Endothelial cell of umbilical vein (primary cell): ENCODE data around the gene RRAGD. TPM values are rescaled to one million over a fixed set of nuclear protein-coding genes. Genes with fewer than 3 reads are reported as not detected.

ENCODE experiments used
- BruUV-seq: library from RNA; stranded (reverse); fragments of 400-500 nt; replicated peaks from 2 replicates; lab custom pipeline; 2021; lab: Mats Ljungman, UMichigan
- CTCF ChIA-PET: fragments of 300-600, 350-600 bp; sonication (Branson Sonifier 250); formaldehyde crosslinking; loops from one replicate; lab custom pipeline; 2021; ENCODE audit warnings: antibody characterized with exemption, inconsistent platforms; lab: Charles Lee
- POLR2A ChIA-PET: fragments of 300-600, 350-600 bp; sonication (Branson Sonifier 250); formaldehyde crosslinking; loops from one replicate; lab custom pipeline; 2021; ENCODE audit warnings: antibody characterized with exemption, inconsistent platforms; lab: Charles Lee
- DNase-seq: peaks from one replicate; pipeline ENCODE4 v3.0.0-alpha.2; 2011; ENCODE audit warnings: low read depth, low spot score
- FAIRE-seq: peaks from 2 replicates; lab custom pipeline; 2011; peaks lifted over from hg19 to GRCh38; lab: Jason Lieb, UNC
- H2AFZ ChIP-seq: 2 replicates; pipeline ENCODE4 v1.6.0; 2012; ENCODE audit warnings: low read depth, low read length, control low read depth, inconsistent platforms
- H3K27ac ChIP-seq: 2 replicates; pipeline ENCODE4 v1.5.1; 2011; ENCODE audit warnings: low read depth, mild to moderate bottlenecking, control low read depth, low read length, moderate library complexity; ENCODE audit not compliant: insufficient read depth
- H3K27me3 ChIP-seq, 2 experiments: 2 replicates each; pipeline versions ENCODE4 v1.6.0 to v1.6.1; 2011; ENCODE audit warnings: low read length in 2 of 2, mixed read lengths in 1 of 2; ENCODE audit not compliant: control insufficient read depth in 2 of 2, insufficient read depth in 2 of 2
- H3K36me3 ChIP-seq, 2 experiments: 2 replicates in 1 of 2; 3 replicates in 1 of 2; pipeline ENCODE4 v1.5.1; 2011; ENCODE audit warnings: low read length in 2 of 2, mild to moderate bottlenecking in 1 of 2, moderate library complexity in 1 of 2; ENCODE audit not compliant: control insufficient read depth in 2 of 2, insufficient read depth in 2 of 2; ENCODE audit errors: extremely low read depth in 1 of 2
- H3K4me1 ChIP-seq: 3 replicates; pipeline ENCODE4 v1.5.1; 2011; ENCODE audit warnings: mild to moderate bottlenecking, low read length; ENCODE audit not compliant: control insufficient read depth, insufficient read depth; ENCODE audit errors: extremely low read depth
- H3K4me2 ChIP-seq: 2 replicates; pipeline ENCODE4 v1.6.1; 2011; ENCODE audit warnings: low read length, control low read depth, mixed read lengths; ENCODE audit not compliant: insufficient read depth
- H3K4me3 ChIP-seq, 3 experiments: fragments of 200-600 bp in 1 of 3; sonication (generic), shearing (Covaris generic) in 1 of 3; replicated peaks in 1 of 3; 2 replicates each; pipeline ENCODE4 v1.5.1; 2011 to 2016; ENCODE audit warnings: control low read depth in 3 of 3, low read length in 3 of 3, mild to moderate bottlenecking in 2 of 3, inconsistent platforms in 1 of 3, low read depth in 1 of 3, moderate library complexity in 1 of 3; ENCODE audit not compliant: insufficient read depth in 1 of 3
- H3K79me2 ChIP-seq: 2 replicates; pipeline ENCODE4 v1.6.0; 2012; ENCODE audit warnings: low read length, inconsistent platforms; ENCODE audit not compliant: control insufficient read depth, insufficient read depth
- H3K9ac ChIP-seq: replicated peaks from 2 replicates; pipeline ENCODE3; 2011; ENCODE audit warnings: low read length, control low read depth; ENCODE audit not compliant: insufficient read depth; ENCODE audit errors: extremely low read depth
- H3K9me1 ChIP-seq: replicated peaks from 3 replicates; pipeline ENCODE4 v1.6.0; 2011; ENCODE audit warnings: mild to moderate bottlenecking, low read length; ENCODE audit not compliant: control insufficient read depth, insufficient read depth; ENCODE audit errors: extremely low read depth
- H3K9me3 ChIP-seq: replicated peaks from 2 replicates; pipeline ENCODE4 v1.5.1; 2012; ENCODE audit warnings: low read length, inconsistent platforms; ENCODE audit not compliant: control insufficient read depth, insufficient read depth
- H4K20me1 ChIP-seq: replicated peaks from 2 replicates; pipeline ENCODE3; 2011; ENCODE audit warnings: mild to moderate bottlenecking, low read length; ENCODE audit not compliant: control insufficient read depth, insufficient read depth; ENCODE audit errors: extremely low read depth
- EZH2 ChIP-seq: IDR thresholded peaks from 2 replicates; pipeline ENCODE4 v1.6.1; 2012; ENCODE audit warnings: borderline replicate concordance, low read depth, mild to moderate bottlenecking, moderate library complexity, low read length, inconsistent platforms; ENCODE audit not compliant: severe bottlenecking
- FOS ChIP-seq: IDR thresholded peaks from 2 replicates; pipeline ENCODE4 v1.6.1; 2011; ENCODE audit warnings: mild to moderate bottlenecking, low read length, moderate library complexity, borderline replicate concordance; ENCODE audit not compliant: insufficient read depth
- GATA2 ChIP-seq: IDR thresholded peaks from 2 replicates; pipeline ENCODE4 v1.7.0; 2011; ENCODE audit warnings: low read depth, mild to moderate bottlenecking, moderate library complexity, mixed read lengths, low read length; ENCODE audit not compliant: insufficient read length, insufficient read depth
- JUN ChIP-seq: IDR thresholded peaks from 2 replicates; pipeline ENCODE4 v1.6.1; 2011; ENCODE audit warnings: borderline replicate concordance, low read depth; ENCODE audit not compliant: insufficient read length, insufficient read depth
- MAX ChIP-seq: IDR thresholded peaks from 2 replicates; pipeline ENCODE4 v1.6.1; 2011; ENCODE audit not compliant: insufficient read depth, insufficient read length
- MYC ChIP-seq: IDR thresholded peaks from one replicate; pipeline ENCODE4 v1.6.1; 2011; ENCODE audit warnings: mild to moderate bottlenecking, low read depth, low read length
- POLR2A ChIP-seq: IDR thresholded peaks from 2 replicates; pipeline ENCODE4 v1.6.1; 2012; ENCODE audit warnings: low read depth, mild to moderate bottlenecking, control low read depth, low read length
- POLR2AphosphoS5 ChIP-seq: IDR thresholded peaks from 2 replicates; pipeline ENCODE4 v1.6.1; 2012; ENCODE audit warnings: low read depth, mild to moderate bottlenecking, control low read depth, low read length, moderate library complexity; ENCODE audit not compliant: insufficient read depth
- dilution Hi-C: fragments of 300-500 bp; cut with MboI; formaldehyde crosslinking; loops from one replicate; pipeline ENCODE4 v1.15.0; 2019; ENCODE audit warnings: low sequenced_read_pairs; ENCODE audit not compliant: extremely low pct_ligation_motif_present
- intact Hi-C: fragments of 100-400 bp; cut with micrococcal nuclease; formaldehyde crosslinking; loops from one replicate; pipeline ENCODE4 v1.10.0; 2022
- polyA plus RNA-seq, 4 experiments: library from polyadenylated mRNA; depleted of rRNA in 3 of 4; stranded (reverse) in 3 of 4; unstranded in 1 of 4; fragments of >200 nt; gene quantifications; 2 replicates each; pipeline versions ENCODE4 v1.2.1 to v1.2.3, GENCODE V29; 2011 to 2012; ENCODE audit warnings: missing spikeins in 1 of 4
- total RNA-seq: library from RNA; stranded (reverse); gene quantifications from 2 replicates; pipeline ENCODE4 v1.2.3, GENCODE V29; 2021
- TF ChIP-seq, protein P1 (sequence below), 2 donors: IDR thresholded peaks; 1 replicate in 1 of 2; 2 replicates in 1 of 2; pipeline ENCODE4 v1.5.1; 2011; ENCODE audit warnings: low read length in 2 of 2, mild to moderate bottlenecking in 2 of 2, moderate library complexity in 2 of 2, control low read depth in 1 of 2, inconsistent platforms in 1 of 2, low read depth in 1 of 2; ENCODE audit not compliant: insufficient read depth in 1 of 2; ENCODE audit errors: extremely low read depth in 1 of 2

The RRAGD gene
- total and polyA plus RNA-seq, 2 donors (not counting 3 experiments of a cell fraction or from before 2014, with no cell fraction given): 0.07 to 2.0 TPM

DNA sequence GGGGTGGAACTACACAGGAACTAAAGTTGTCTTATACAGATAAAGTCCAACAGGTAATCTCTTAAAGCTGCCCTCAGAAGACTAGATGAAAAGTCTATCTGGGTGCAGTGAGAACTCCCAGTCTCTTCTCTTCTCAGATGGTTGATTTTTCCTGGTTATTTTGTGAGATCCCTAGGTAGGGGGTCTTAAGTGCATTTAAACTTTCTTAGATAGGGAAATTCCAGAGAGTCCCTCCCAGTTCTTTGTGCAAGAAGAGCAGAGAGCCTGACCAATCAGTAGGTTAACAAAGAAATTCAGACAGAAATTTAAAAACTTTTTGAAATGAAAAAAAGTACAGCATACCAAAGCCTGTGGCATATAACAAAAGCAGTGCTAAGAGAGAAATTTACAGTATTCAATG, 95.0 kb downstream of the RRAGD start:
- H3K27me3 ChIP-seq: no peaks in the 10 kb centered on the region
- no peak for DNase-seq
- no peak for TF ChIP-seq JUN
- no peak for TF ChIP-seq MAX
- no peak overlapping the region for H3K4me2 ChIP-seq
- no peak overlapping the region for H3K27ac ChIP-seq
- H3K9me3 ChIP-seq: no peaks in the 10 kb centered on the region
- H3K36me3 ChIP-seq: peaks cover 0 to 3% of the 10 kb centered on the region in 2 experiments
- FAIRE-seq: no peak
- peaks cover 13% of the 10 kb centered on the region for H3K4me1 ChIP-seq
- no peak overlapping the region for H2AFZ ChIP-seq
- no peaks in the 10 kb centered on the region for H3K79me2 ChIP-seq
- no peaks in the 10 kb centered on the region for H3K9me1 ChIP-seq
- ChIA-PET POLR2A (no interaction called here), CTCF (interaction anchor here (0.6 to 1.1 kb wide), 2 partner anchors 50 to 345 kb away, joined by 3 to 4 read pairs; no protein-coding TSS in a partner anchor)
- intact Hi-C loops: no loop called here
- BruUV-seq: no TSS peak
- H4K20me1 ChIP-seq: no peaks in the 10 kb centered on the region
- H3K9ac ChIP-seq: no peak overlapping the region
- dilution Hi-C loops: no loop called here
- no peak overlapping the region for H3K4me3 ChIP-seq

DNA sequence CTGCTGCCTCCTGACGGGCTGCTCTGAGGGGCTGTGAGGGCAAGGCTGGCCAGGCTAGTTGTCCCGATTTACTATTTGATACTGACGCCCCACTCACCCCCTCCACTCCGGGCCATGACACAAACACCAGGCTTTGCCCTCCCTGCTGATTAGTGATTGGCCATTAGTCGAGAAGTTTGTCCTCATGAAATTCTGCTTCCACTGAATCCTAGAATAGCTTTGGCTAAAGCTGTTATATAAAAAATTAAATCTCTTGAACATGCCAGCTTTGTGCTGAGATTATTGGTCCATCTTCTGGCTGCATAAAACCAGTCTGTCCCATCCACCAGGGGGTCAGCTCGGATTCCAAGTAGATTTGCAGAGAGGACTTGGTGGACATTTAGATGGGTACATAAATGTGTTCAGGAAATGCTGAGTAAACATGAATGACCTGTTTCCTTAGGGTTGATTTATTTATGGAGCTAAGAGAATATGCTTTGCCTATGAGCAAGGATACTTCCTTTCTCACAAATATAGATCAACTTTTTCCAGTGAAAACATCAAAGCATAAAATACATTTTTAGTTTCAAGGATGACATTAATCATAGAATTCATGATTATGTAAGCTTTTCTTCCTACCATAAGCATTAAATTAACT, 96.7 kb downstream of the RRAGD start, which contains the start of gene GABRR2:
TSS of gene GABRR2 (minus strand) at position 51 of the 637 bp plus-strand sequence. CDS start 134 bp downstream, outside the sequence.
- H3K9ac ChIP-seq: no peak within 1 kb of the TSS
- H3K4me3 ChIP-seq: no peak within 1 kb of the TSS
- no peaks in the 10 kb centered on the region for H3K9me3 ChIP-seq
- CTCF ChIA-PET: interaction anchor here (0.7 to 1.3 kb wide), 4 partner anchors 17 to 57 kb away, joined by 3 to 4 read pairs (median 3); no protein-coding TSS in a partner anchor
- no peaks in the 10 kb centered on the region for H3K9me1 ChIP-seq
- peaks cover 22% of the 10 kb centered on the region for H3K4me1 ChIP-seq
- H3K36me3 ChIP-seq: peaks cover 0 to 3% of the 10 kb centered on the region in 2 experiments
- no peak within 1 kb of the TSS for H3K27ac ChIP-seq
- H3K27me3 ChIP-seq: no peaks in the 10 kb centered on the region
- no peak within 1 kb of the TSS for H3K4me2 ChIP-seq
- no peak within 1 kb of the TSS for H2AFZ ChIP-seq
- no peak for FAIRE-seq
- BruUV-seq: no TSS peak
- no peaks in the 10 kb centered on the region for H3K79me2 ChIP-seq
- intact Hi-C loops: no loop called here
- dilution Hi-C loops: no loop called here
- no peaks in the 10 kb centered on the region for H4K20me1 ChIP-seq
- no peak for DNase-seq
- POLR2A ChIA-PET: no interaction called here
- TF ChIP-seq MAX: no peak
- TF ChIP-seq JUN: no peak
- TF ChIP-seq POLR2AphosphoS5: no peak
- no peak for TF ChIP-seq MYC
- no peak for TF ChIP-seq EZH2
- TF ChIP-seq GATA2: no peak
- no peak for TF ChIP-seq POLR2A
- TF ChIP-seq, protein P1, sequence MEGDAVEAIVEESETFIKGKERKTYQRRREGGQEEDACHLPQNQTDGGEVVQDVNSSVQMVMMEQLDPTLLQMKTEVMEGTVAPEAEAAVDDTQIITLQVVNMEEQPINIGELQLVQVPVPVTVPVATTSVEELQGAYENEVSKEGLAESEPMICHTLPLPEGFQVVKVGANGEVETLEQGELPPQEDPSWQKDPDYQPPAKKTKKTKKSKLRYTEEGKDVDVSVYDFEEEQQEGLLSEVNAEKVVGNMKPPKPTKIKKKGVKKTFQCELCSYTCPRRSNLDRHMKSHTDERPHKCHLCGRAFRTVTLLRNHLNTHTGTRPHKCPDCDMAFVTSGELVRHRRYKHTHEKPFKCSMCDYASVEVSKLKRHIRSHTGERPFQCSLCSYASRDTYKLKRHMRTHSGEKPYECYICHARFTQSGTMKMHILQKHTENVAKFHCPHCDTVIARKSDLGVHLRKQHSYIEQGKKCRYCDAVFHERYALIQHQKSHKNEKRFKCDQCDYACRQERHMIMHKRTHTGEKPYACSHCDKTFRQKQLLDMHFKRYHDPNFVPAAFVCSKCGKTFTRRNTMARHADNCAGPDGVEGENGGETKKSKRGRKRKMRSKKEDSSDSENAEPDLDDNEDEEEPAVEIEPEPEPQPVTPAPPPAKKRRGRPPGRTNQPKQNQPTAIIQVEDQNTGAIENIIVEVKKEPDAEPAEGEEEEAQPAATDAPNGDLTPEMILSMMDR (IDR thresholded peaks at IDR 0.05; ENCODE audit: extremely low read depth in 1 of 2, insufficient read depth in 1 of 2, low read depth in 1 of 2, low read length in 2 of 2): no peak
- TF ChIP-seq FOS: no peak
